Measurements from ENCODE around the gene CLMN.

Gene CLMN

DNA sequence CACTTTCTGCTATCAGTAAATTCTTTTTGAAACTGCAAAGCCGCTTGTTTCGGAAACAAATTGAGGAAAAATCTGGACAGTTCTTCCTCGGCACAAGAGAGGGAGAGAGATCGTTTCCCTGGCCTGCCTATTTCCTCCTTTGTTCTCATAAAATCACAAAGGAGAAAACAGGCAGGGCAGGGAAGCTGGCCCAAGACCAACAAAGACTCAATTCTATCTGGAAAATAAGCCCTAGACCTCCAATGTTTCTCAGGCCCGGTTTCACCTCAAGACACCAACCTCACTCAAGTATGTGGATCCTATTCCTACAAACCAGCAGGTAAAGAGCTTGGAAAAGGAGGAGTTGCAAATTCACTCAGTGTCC is 181.9 kb downstream of the CLMN start:
- no peak for DNase-seq (ENCODE audit: low spot score)

DNA sequence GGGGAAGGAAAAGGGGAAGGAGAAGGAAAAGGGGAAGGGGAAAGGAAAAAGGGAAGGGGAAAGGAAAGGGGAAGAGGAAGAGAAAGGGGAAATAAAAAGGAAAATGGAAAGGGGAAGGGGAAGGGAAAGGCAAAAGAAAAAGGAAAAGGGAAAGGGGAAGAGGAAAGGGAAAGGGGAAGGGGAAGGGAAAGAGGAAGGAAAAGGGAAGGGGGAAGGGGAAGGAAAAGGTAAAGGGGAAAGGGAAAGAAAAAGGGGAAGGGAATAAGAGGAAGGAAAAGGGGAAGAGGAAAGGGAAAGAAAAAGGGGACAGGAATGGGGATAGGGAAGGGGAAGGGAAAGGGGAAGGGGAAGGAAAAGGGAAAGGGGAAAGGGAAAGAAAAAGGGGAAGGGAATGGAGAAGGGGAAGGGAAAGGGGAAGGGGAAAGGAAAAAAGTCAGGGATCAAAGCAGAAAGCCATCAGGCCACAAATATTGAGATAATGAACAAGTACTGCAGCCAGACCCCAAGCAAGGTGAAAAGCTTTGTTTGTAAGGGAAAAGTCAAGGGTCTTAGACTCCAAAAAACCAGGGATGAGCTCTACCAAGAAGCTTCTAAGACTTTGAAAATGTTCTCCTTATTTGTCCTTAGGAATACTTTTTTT is 182.4 kb downstream of the CLMN start:
- DNase-seq (ENCODE audit: low spot score), result no peak

DNA sequence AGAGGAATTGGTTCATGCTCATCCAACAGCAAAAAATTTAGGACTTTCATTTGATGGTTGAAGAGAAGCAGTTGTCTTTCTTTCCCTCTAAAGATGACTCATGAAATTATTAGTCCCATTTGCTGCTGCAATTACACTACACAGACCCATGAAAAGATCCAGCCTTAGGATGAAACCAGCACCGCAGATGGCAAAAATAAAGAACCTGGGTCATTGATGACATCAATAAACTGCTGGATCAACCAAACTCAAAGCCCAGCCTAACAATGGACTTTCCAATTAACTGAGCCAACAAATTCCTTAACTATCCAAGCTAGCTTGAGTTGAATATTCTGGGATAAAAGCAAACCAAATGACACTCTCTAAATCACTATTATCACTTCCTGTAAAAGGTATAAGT is 183.1 kb downstream of the CLMN start:
- no peak for DNase-seq (ENCODE audit: low spot score)

DNA sequence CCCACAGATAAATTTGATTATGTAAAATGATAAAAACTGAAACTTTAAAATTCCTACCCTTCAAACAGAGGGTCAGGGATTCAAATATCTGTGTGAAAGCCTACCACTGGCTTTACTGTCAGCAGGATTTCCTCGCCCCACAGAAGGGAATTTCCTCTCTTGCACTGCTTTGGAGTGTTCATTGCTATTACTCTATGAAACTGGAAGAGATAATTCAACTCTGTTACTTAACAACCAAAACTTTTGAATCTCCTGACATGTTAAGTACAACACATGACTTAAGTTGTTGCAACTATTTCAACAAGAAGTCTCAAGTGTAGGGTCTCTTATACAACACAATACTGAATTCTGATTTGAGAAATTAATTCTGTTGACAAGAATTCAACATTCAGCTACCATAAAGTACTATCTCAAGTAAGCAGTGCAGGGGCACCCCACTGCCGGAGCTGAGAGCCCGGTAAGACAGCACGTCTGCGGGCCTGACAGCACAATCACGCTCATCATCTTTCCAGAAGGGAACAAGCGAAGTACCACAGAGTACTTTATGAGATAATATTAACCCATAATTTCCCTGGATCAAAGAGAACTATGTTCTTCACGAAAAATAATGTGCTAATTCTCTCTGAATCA is 185.3 kb downstream of the CLMN start:
- no peak for DNase-seq (ENCODE audit: low spot score)

- DNase-seq (ENCODE audit: low spot score), result no peak
Observed at GRCh38 chr14:95133282-95133681, 186.4 kb downstream of the CLMN start.

- no peak for DNase-seq (ENCODE audit: low spot score)
Observed at GRCh38 chr14:95132760-95133159, 186.9 kb downstream of the CLMN start.

All from kidney capillary endothelial cell (primary cell).